ENCODE results near the gene RUNX1.

The RUNX1 gene

DNA sequence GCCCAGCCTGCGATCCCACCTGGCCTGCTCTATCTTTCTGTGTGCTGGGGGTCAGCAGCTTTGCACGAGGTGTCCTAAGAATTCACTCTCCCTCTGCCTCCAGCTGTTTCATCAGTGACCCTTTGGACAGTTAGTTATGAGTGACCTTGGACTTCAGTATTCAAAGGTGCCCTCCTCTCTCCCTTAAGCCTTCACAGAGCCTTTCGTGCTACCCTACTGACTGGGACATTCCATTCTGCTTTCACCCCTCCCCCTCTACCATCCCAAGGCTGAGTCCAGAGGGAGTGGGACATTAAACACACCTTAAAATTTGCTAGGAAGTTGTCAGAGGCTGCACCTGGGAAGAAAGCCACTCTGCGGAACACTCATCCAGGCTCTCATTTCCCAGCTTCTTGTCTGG, 208.4 kb downstream of the RUNX1 start:
- Histone ChIP-seq H3K4me3 (ENCODE audit: low read depth in 1 of 2, low read length in 1 of 2) (no peak overlapping the region), H3K4me1 (ENCODE audit: control insufficient read depth in 1 of 2, insufficient read depth in 1 of 2, low read depth in 1 of 2, low read length in 1 of 2) (peaks cover 22 to 31% of the 10 kb centered on the region in 2 experiments), H3K27ac (no peak overlapping the region), H3K9me3 (no peaks in the 10 kb centered on the region), H3K27me3 (no peaks in the 10 kb centered on the region), H3K36me3 (peaks cover 45% of the 10 kb centered on the region)
- TF ChIP-seq, protein P1, sequence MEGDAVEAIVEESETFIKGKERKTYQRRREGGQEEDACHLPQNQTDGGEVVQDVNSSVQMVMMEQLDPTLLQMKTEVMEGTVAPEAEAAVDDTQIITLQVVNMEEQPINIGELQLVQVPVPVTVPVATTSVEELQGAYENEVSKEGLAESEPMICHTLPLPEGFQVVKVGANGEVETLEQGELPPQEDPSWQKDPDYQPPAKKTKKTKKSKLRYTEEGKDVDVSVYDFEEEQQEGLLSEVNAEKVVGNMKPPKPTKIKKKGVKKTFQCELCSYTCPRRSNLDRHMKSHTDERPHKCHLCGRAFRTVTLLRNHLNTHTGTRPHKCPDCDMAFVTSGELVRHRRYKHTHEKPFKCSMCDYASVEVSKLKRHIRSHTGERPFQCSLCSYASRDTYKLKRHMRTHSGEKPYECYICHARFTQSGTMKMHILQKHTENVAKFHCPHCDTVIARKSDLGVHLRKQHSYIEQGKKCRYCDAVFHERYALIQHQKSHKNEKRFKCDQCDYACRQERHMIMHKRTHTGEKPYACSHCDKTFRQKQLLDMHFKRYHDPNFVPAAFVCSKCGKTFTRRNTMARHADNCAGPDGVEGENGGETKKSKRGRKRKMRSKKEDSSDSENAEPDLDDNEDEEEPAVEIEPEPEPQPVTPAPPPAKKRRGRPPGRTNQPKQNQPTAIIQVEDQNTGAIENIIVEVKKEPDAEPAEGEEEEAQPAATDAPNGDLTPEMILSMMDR (IDR thresholded peaks at IDR 0.05) = no peak

DNA sequence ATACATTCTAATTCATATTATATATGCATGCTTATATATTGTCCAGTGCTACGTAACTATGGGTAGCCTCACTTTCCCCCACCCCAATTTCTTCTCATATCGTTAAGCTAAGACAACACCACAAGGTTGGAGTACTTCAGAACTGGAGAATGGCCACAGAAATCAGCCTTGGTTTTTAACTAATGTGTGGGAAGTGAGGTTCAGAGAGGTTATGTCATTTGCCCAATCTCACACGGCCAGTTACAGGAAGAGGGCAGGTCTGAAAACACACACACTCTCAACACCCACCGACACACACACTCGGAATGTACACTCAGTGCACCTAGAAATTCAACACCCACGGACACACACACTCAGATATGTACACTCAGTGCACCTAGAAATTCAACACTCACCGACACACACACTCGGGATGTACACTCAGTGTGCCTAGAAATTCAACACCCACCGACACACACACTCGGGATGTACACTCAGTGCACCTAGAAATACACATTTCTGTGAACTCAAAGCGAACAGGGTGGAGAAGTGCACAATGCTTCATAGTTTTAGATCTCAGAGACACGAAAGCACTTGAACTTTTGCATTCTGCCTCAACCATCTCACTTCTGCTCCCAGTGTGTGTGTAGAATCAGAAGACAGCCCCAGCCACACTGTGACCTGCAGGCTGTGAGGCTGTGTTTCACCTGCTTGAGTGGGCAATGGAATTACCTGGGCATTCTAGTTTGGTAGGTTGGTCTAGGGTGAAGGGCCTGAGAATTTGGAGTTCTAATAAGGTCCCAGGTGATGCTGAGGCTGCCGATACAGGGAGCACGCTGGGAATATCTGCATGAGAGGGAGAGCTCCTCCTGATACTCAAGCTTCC, 209.9 kb downstream of the RUNX1 start:
- no peak overlapping the region for H3K4me3 ChIP-seq (ENCODE audit: low read depth in 1 of 2, low read length in 1 of 2)
- no peaks in the 10 kb centered on the region for H3K9me3 ChIP-seq
- H3K36me3 ChIP-seq = peaks cover 50% of the 10 kb centered on the region
- no peak overlapping the region for H3K27ac ChIP-seq
- TF ChIP-seq, protein P1 (IDR thresholded peaks at IDR 0.05) = no peak
- no peaks in the 10 kb centered on the region for H3K27me3 ChIP-seq
- peaks cover 20 to 31% of the 10 kb centered on the region in 2 experiments for H3K4me1 ChIP-seq (ENCODE audit: control insufficient read depth in 1 of 2, insufficient read depth in 1 of 2, low read depth in 1 of 2, low read length in 1 of 2)

DNA sequence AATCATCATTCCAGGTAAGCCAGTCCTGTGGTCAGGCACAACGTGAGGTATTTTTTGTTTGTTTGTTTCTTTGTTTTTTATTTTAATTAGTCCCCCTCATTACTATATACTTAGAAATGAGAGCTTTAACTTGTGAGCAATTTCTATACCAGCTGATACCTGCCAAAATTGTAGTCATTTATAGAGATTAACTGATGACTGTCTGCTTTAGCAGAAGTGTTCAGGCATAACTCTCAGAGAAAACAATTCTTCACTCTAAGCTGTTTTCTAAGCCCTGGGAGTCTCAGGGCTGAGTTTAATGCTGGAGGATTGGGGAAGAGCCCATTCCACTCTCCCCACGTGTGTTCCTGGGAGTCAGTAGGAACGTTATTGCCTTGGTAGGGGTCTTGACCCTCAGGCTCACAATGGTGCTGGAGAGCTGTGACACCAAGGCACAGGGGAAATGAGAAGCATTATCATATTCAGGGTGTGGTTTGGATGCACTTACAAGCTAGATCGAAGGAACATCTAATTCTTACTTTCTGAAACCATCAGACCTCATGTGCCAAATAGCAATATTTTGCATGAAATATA, 212.1 kb downstream of the RUNX1 start:
- Histone ChIP-seq H3K4me1 (ENCODE audit: control insufficient read depth in 1 of 2, insufficient read depth in 1 of 2, low read depth in 1 of 2, low read length in 1 of 2) (peaks cover 19 to 35% of the 10 kb centered on the region in 2 experiments), H3K36me3 (peaks cover 68% of the 10 kb centered on the region), H3K9me3 (no peaks in the 10 kb centered on the region), H3K27ac (no peak overlapping the region), H3K27me3 (no peaks in the 10 kb centered on the region), H3K4me3 (ENCODE audit: low read depth in 1 of 2, low read length in 1 of 2) (no peak overlapping the region)
- TF ChIP-seq, protein P1 (IDR thresholded peaks at IDR 0.05) = no peak

- peaks cover 19 to 36% of the 10 kb centered on the region in 2 experiments for H3K4me1 ChIP-seq (ENCODE audit: control insufficient read depth in 1 of 2, insufficient read depth in 1 of 2, low read depth in 1 of 2, low read length in 1 of 2)
These were observed 212.8 kb downstream of the RUNX1 start for GRCh38 chr21:34836103-34836932.

DNA sequence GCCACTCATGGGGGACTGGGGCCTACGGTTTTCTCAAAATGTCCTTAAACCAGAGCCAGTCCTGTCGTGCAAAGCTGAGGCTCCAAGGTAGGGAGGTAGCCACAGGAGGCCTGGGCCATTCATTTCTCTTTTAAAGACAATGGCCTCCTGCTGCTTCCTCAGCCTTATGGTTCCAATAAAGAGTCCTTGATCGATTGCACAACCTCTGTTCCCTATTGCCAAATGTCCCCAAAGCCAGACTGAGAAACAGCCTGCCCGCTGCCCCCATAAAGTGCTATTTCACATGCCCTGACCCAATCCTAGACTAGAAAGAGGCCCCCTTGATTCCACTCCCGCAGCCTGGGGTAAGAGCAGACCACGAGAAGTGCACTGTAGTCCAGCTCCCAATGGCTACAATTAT, 213.6 kb downstream of the RUNX1 start:
- Histone ChIP-seq H3K4me3 (ENCODE audit: low read depth in 1 of 2, low read length in 1 of 2) (no peak overlapping the region), H3K4me1 (ENCODE audit: control insufficient read depth in 1 of 2, insufficient read depth in 1 of 2, low read depth in 1 of 2, low read length in 1 of 2) (peaks cover 27 to 44% of the 10 kb centered on the region in 2 experiments), H3K27me3 (no peaks in the 10 kb centered on the region), H3K9me3 (no peaks in the 10 kb centered on the region), H3K36me3 (peaks cover 55% of the 10 kb centered on the region), H3K27ac (peak overlapping the region; percentile 37)
- TF ChIP-seq, protein P1 (IDR thresholded peaks at IDR 0.05) = no peak

More at GRCh38 chr21:34836103-34836932, 212.8 kb downstream of the RUNX1 start:
- Histone ChIP-seq H3K4me3 (ENCODE audit: low read depth in 1 of 2, low read length in 1 of 2) (no peak overlapping the region), H3K9me3 (no peaks in the 10 kb centered on the region), H3K27ac (peak overlapping the region; percentile 37), H3K36me3 (peaks cover 63% of the 10 kb centered on the region), H3K27me3 (no peaks in the 10 kb centered on the region)
- TF ChIP-seq, protein P1 (IDR thresholded peaks at IDR 0.05) = no peak
